Activated CD8-positive, alpha-beta memory T cell treated with anti-CD3 and anti-CD28 coated beads for 24 hours (primary cell): ENCODE data around the gene PPP2R5E.

Experiments
- DNase-seq: peaks from one replicate; pipeline ENCODE4 v3.0.0-alpha.2; 2020

Gene PPP2R5E

DNA sequence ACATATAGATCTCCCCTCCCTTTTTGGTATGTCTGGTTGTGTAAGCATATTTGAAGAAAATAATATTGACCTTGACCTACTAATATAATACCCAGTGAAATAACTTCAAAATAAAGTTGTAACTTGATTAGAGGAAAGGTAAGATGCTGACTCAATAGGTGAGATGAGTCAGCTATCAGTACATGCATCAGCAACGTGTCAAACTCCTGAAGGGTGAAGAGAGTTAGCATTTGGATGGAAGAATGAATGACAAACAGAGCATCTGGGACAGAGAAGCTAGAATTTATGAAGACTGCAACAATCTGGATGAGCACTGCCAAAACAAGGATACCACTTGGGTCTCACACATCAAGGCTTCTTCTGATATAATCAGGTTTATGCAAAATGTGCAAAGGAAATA, 74.9 kb downstream of the PPP2R5E start:
- no peak for DNase-seq

DNA sequence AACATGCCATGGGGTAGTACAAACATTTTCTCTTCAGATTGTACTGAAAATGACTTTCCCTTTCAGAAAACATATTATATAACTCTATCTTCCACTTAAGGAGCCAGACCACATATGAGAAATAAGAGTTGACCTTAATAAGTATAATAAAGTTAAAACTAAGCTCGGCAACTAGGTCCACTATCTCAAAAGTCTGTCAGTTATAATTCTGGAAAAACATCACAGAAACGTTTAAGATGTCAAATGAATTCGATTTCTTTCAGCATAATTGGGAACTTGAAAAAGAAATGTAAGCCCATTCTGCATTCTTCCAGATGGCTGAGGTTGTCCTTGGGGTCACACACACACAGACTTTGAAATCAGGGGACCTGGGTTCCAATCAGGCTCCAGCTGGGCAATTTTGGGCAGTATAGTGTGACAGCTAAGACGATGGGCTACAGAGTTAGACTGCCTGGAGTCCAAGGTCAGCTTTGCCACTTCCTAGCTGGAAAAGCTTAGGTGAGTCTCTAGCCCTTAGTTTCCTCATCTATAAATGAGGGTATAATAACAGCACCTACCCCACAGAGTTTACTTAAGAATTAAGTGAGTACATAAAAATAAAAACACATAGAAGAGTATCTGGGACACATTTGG, 75.6 kb downstream of the PPP2R5E start:
- DNase-seq = no peak

GRCh38 chr14:63465347-63465746, 77.8 kb downstream of the PPP2R5E start:
- DNase-seq = no peak

DNA sequence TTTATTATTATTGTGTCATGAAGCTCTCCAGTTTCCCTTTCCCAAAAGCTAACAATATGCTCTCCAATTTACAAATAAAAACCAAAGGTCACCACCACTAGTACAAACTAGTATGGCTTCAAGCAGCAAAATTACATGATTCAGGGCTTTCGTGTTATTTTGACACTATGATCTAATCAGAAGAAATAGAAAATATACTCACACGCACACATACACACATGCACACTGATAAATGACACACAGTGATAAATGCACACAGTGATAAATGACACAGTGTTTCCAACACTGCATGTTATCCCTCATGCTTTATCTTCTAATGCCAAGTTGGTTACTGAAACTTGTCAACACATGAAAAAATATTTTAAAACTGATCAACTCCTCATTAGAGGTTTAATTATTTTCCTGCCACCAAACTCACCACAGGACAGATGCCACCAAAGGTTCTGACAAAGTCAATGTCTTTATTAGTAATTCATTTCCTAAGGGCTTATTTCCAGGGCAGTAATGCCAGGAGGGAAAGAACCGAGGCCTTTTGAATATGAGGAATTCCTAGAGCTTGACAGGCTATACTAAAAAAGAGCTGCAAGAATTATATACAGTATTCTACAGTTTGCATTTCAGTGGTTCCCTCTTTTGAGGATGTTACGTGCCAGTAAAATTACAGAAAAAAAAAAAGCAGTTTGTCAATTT, 82.4 kb downstream of the PPP2R5E start:
- no peak for DNase-seq

DNA sequence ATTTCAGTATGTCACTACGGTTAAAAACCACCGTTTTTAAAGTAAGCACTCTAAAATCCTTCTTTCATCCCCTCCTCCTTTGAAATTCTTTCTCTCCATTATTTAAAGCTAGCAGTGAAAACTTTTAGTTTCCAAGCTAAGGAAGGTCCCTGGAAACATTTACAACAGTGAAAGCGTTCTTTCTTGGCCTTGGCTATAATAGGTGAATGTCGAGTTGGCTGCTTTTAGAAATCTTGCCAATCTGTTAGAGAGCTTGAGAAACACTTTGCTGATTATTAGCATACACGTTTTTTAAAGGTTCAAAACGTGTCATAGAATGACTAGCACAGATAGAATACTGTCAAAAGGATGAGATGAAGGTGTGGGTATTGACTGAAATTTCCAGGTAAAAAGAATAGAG, 83.4 kb downstream of the PPP2R5E start:
- no peak for DNase-seq

GRCh38 chr14:63457498-63457897, 85.7 kb downstream of the PPP2R5E start:
- DNase-seq = no peak

- no peak for DNase-seq
These were observed 88.1 kb downstream of the PPP2R5E start for GRCh38 chr14:63454863-63455622.

- DNase-seq = no peak
These were observed 88.7 kb downstream of the PPP2R5E start for GRCh38 chr14:63454436-63454835.

DNA sequence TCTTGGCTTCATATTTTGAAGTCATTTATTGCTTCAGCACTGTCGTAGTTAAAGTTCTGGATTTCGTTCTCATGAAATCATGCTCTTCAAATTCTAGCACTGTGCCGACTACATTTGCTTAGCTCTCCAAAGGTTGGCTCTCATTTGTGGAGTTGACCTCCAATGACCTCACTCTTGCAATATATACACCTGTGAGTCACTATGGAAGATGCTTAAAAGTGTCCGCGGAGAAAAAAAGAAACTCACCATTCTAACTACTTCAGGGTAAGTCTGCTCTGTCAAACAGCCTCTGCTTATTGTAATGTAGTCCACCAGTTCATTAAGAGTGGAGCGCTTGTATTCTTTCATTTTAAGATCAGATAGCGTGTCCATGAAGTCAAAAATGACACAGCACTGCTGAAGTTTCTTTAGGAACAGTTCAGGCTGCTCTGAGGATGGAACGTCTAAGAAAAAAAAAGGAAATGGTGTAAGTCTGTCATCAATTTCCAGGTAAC, 89.7 kb downstream of the PPP2R5E start:
- no peak for DNase-seq

GRCh38 chr14:63452796-63453195, 90.4 kb downstream of the PPP2R5E start:
- no peak for DNase-seq

DNA sequence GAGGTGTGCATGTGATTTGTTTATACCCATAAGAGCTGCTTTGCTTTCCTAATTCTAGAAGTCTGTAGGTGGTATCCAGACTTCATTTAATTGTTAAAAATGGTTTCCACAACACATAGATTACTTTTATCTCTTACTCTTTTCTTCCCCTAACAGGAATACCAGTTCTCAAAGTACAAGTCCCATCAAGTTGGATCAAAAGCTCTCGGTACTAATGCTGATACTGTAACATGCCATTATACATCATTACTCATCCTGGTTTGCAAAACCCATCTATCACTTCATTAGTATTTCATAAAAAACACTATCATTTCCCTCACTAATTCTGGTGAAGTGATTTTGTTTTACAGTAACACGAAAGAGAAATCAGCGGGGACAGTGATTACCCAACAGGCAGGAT, 94.3 kb downstream of the PPP2R5E start:
- DNase-seq = no peak

DNA sequence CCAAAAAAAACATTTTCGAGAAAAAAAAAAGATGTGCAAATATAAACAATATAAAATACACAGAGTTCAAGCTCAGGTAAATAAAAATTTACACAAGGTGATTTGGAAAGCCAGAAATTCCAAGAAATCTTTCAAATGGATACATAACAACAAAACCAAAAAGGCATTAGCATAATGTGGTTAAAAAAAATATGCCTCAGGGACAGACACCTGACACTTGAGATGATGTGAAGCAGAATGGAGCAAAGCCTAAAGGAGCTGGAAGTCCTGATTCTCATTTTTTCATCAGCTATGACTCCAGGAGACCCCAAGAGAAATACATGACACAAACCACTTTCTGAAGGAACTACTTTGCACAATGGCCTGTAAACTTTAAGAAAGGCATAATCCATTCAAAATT, 98.6 kb downstream of the PPP2R5E start:
- no peak for DNase-seq

GRCh38 chr14:63443988-63444387, 99.2 kb downstream of the PPP2R5E start:
- DNase-seq = no peak

GRCh38 chr14:63443361-63443760, 99.8 kb downstream of the PPP2R5E start:
- no peak for DNase-seq

DNA sequence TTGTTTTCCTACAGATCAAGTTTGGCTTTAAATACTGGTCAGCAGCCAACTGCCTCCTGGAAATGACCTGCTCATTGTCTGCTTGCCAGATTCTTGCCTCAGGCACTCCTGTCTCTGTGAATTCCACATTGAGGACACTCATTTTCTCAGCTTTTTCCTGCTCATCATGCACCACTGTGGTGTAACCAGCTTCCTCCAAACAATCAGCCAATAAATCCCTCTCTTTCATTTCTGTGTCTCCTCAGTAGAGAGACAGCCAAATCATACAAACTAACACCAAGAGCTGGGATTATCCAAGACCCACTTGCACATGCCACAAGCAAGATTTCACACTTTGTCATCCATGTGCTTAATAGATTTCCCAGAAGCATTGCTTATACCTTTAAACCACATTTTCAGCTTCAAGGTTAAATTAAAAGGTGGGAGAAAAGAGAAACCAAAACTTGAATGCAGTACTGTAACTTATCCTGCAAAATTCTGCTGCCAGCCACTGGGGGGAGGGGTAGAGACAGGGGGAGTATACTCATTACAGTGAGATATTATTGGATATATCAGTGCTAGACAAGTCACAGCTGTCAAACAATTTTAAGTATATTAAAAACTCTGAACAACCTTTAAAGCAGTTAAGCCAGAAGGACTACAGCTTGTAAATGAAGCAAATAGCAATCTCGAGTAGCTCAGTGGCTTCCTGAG, 105.0 kb downstream of the PPP2R5E start:
- no peak for DNase-seq

GRCh38 chr14:63436286-63437098, 106.7 kb downstream of the PPP2R5E start:
- no peak for DNase-seq

DNA sequence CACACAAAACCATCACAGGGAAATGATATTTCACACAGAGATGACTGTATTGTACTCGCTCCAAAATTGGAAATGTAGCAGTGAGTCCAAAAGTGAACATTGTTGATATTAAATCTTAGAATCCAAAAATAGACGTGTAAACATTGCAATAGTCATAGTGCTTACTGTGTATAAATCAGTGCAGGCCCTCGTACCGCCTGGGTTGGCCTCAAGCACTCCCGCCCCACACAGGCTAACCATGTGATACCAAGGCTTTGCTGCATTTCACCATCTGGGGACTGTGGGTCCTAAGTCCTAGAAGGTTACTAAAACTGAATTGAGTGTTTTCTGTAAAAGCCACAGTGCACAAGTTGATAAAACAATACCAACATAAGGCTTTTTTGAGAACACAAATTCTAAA, 107.3 kb downstream of the PPP2R5E start:
- DNase-seq = no peak

GRCh38 chr14:63435204-63435603, 108.0 kb downstream of the PPP2R5E start:
- DNase-seq = no peak

DNA sequence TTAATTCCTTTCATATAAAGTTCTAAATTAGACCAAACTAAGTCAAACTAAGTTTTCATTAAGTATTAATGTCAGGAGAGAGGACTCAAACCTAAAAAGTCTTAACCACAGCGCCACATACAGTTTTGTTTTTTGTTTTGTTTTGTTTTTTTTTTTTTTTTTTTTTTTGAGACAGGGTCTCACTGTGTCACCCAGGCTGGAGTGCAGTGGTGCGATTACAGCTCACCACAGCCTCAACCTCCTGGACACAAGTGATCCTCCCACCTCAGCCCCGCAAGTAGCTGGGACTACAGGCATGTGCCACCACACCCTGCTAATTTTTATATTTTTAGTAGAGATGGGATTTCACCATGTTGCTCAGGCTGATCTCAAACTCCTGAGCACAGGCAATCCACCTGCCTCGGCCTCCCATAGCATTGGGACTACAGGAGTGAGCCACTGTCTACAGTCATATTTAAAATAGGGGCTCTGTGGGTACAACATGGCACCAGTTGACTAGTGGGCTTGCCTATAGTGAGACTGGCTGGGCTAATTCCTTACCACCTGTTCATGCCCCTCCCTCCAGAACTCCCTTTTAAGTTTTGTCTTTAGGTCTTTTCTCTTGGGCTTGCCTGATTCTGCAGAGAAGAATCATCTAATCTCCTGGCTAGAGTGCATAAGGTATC, 110.2 kb downstream of the PPP2R5E start:
- DNase-seq = no peak

GRCh38 chr14:63432228-63432627, 110.9 kb downstream of the PPP2R5E start:
- no peak for DNase-seq

GRCh38 chr14:63431466-63431865, 111.7 kb downstream of the PPP2R5E start:
- DNase-seq = no peak

DNA sequence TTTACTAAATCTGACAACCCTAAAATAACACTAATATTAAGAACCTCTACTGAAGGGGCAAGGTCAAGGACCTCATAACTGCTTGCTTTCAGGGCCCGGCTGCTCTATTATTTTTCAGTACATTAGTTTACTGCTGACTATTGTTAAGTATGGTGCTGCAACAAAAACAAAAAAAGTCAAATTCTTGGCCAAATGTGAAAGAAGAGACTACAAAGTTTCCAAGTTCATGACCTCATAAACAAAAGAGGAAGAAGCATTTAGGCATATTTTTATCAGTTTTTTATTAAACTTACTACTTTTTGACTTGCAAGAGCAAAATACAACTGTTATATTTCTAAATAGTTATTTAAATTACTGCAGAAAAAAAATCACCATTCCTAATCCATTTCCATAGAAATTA, 114.7 kb downstream of the PPP2R5E start:
- no peak for DNase-seq
